Smooth muscle cell (in vitro differentiated cells): ENCODE measurements around the gene MYO18B. TPM values are rescaled to one million over a fixed set of nuclear protein-coding genes. Genes with fewer than 3 reads are reported as not detected.

Experiments used
- DNase-seq: peaks from one replicate; lab custom pipeline; 2025; ENCODE audit not compliant: unreplicated experiment; lab: John Stamatoyannopoulos, UW
- H2AFZ ChIP-seq: fragments of 200-600 bp; sonication (generic); 2 replicates; pipeline ENCODE4 v1.6.0; 2016; ENCODE audit warnings: antibody characterized with exemption, low read depth, mild to moderate bottlenecking
- H3F3A ChIP-seq: fragments of 200-600 bp; sonication (generic); 2 replicates; pipeline ENCODE4 v1.6.0; 2017; ENCODE audit warnings: antibody characterized with exemption, low read depth
- H3K27ac ChIP-seq: fragments of 200-600 bp; sonication (generic); 2 replicates; pipeline ENCODE4 v1.5.1; 2016; ENCODE audit warnings: low read depth, mild to moderate bottlenecking
- H3K27me3 ChIP-seq: fragments of 200-600 bp; sonication (generic); 2 replicates; pipeline ENCODE4 v1.6.1; 2016; ENCODE audit warnings: low read depth, mild to moderate bottlenecking
- H3K36me3 ChIP-seq: fragments of 200-600 bp; sonication (generic); 2 replicates; pipeline ENCODE4 v1.5.1; 2016; ENCODE audit warnings: low read depth
- H3K4me1 ChIP-seq: fragments of 200-600 bp; sonication (generic); 2 replicates; pipeline ENCODE4 v1.5.1; 2016; ENCODE audit warnings: low read depth
- H3K4me2 ChIP-seq: fragments of 200-600 bp; sonication (generic); 2 replicates; pipeline ENCODE4 v1.6.0; 2016; ENCODE audit warnings: mild to moderate bottlenecking
- H3K4me3 ChIP-seq: fragments of 200-600 bp; sonication (generic); 2 replicates; pipeline ENCODE4 v1.5.1; 2016; ENCODE audit warnings: mild to moderate bottlenecking
- H3K79me2 ChIP-seq: fragments of 200-600 bp; sonication (generic); 2 replicates; pipeline ENCODE4 v1.6.0; 2016; ENCODE audit warnings: low read depth, mild to moderate bottlenecking
- H3K9ac ChIP-seq: fragments of 200-600 bp; sonication (generic); 2 replicates; pipeline ENCODE4 v1.6.0; 2016; ENCODE audit warnings: low read depth
- H3K9me3 ChIP-seq: fragments of 200-600 bp; sonication (generic); replicated peaks from 2 replicates; pipeline ENCODE4 v1.5.1; 2016; ENCODE audit warnings: low read depth
- H4K20me1 ChIP-seq: fragments of 200-600 bp; sonication (generic); 2 replicates; pipeline ENCODE4 v1.6.0; 2016; ENCODE audit warnings: low read depth
- CTCF ChIP-seq: fragments of 200-600 bp; sonication (generic); IDR thresholded peaks from 2 replicates; pipeline ENCODE4 v1.5.1; 2017; ENCODE audit warnings: borderline replicate concordance, mild to moderate bottlenecking, antibody characterized with exemption; ENCODE audit not compliant: insufficient read depth, poor library complexity, severe bottlenecking
- WGBS: methylation state at CpG from one replicate; pipeline ENCODE4 v1.1.7; 2016; ENCODE audit warnings: low lambda C conversion rate; 5-methylcytosine and 5-hydroxymethylcytosine counted together
- polyA plus RNA-seq: library from polyadenylated mRNA; unstranded; fragments of >200 nt; fragmentation: Nextera tagmentation; extraction: Ambion mirVana; gene quantifications from 2 replicates; pipeline ENCODE4 v1.2.1, GENCODE V29; 2016
- total RNA-seq: library from RNA; depleted of rRNA; stranded (reverse); fragments of >200 nt; gene quantifications from 2 replicates; pipeline ENCODE4 v1.2.3, GENCODE V29; 2014

The MYO18B gene
- total and polyA plus RNA-seq, 2 experiments from 2014 or later: 0.13 to 1.2 TPM

GRCh38 chr22:25833091-25833490, 91.1 kb downstream of the MYO18B start:
- WGBS: 95% methylated on average over 5 of the region's 5 CpGs
- no peak for TF ChIP-seq CTCF
- H4K20me1 ChIP-seq: no peaks in the 10 kb centered on the region
- H3K9ac ChIP-seq: no peak overlapping the region
- no peaks in the 10 kb centered on the region for H3K9me3 ChIP-seq
- H3K27ac ChIP-seq: no peak overlapping the region
- no peaks in the 10 kb centered on the region for H3F3A ChIP-seq
- H3K4me3 ChIP-seq: no peak overlapping the region
- no peak for DNase-seq
- H3K4me1 ChIP-seq: no peaks in the 10 kb centered on the region
- no peaks in the 10 kb centered on the region for H3K79me2 ChIP-seq
- no peaks in the 10 kb centered on the region for H3K36me3 ChIP-seq
- no peak overlapping the region for H3K4me2 ChIP-seq
- H2AFZ ChIP-seq: no peak overlapping the region
- no peaks in the 10 kb centered on the region for H3K27me3 ChIP-seq

GRCh38 chr22:25833676-25834075, 91.7 kb downstream of the MYO18B start:
- Histone ChIP-seq H3K27me3 (no peaks in the 10 kb centered on the region), H3K27ac (no peak overlapping the region), H3K4me3 (no peak overlapping the region), H3K4me1 (no peaks in the 10 kb centered on the region), H3K36me3 (no peaks in the 10 kb centered on the region), H3K79me2 (no peaks in the 10 kb centered on the region), H2AFZ (no peak overlapping the region), H3K4me2 (no peak overlapping the region), H3K9me3 (no peaks in the 10 kb centered on the region), H4K20me1 (no peaks in the 10 kb centered on the region), H3F3A (no peaks in the 10 kb centered on the region), H3K9ac (no peak overlapping the region)
- 85% methylated on average over 2 of the region's 2 CpGs for WGBS
- no peak for DNase-seq
- no peak for TF ChIP-seq CTCF

- TF ChIP-seq CTCF: no peak
- no peaks in the 10 kb centered on the region for H3K27me3 ChIP-seq
- H3K4me1 ChIP-seq: no peaks in the 10 kb centered on the region
- no peak for DNase-seq
- no peaks in the 10 kb centered on the region for H4K20me1 ChIP-seq
- 86% methylated on average over 4 of the region's 4 CpGs for WGBS
- no peak overlapping the region for H3K4me3 ChIP-seq
- H3K27ac ChIP-seq: no peak overlapping the region
- H2AFZ ChIP-seq: no peak overlapping the region
- H3K9me3 ChIP-seq: no peaks in the 10 kb centered on the region
- no peak overlapping the region for H3K9ac ChIP-seq
- H3K36me3 ChIP-seq: no peaks in the 10 kb centered on the region
- H3F3A ChIP-seq: no peaks in the 10 kb centered on the region
- H3K79me2 ChIP-seq: no peaks in the 10 kb centered on the region
- H3K4me2 ChIP-seq: no peak overlapping the region
Measured at GRCh38 chr22:25834490-25834889, 92.5 kb downstream of the MYO18B start.

GRCh38 chr22:25835348-25835747, 93.4 kb downstream of the MYO18B start:
- no peaks in the 10 kb centered on the region for H3K79me2 ChIP-seq
- no peaks in the 10 kb centered on the region for H3K27me3 ChIP-seq
- no peak overlapping the region for H3K9ac ChIP-seq
- H3K4me2 ChIP-seq: no peak overlapping the region
- no peaks in the 10 kb centered on the region for H3F3A ChIP-seq
- H3K36me3 ChIP-seq: no peaks in the 10 kb centered on the region
- H3K4me3 ChIP-seq: no peak overlapping the region
- H4K20me1 ChIP-seq: no peaks in the 10 kb centered on the region
- no peaks in the 10 kb centered on the region for H3K4me1 ChIP-seq
- no peak for DNase-seq
- no peak overlapping the region for H3K27ac ChIP-seq
- no peak for TF ChIP-seq CTCF
- no peak overlapping the region for H2AFZ ChIP-seq
- 78% methylated on average over 7 of the region's 7 CpGs for WGBS
- no peaks in the 10 kb centered on the region for H3K9me3 ChIP-seq
